Renal pelvis (tissue), 4 donors: ENCODE measurements around the gene NEDD4L. TPM values are rescaled to one million over a fixed set of nuclear protein-coding genes. Genes with fewer than 3 reads are reported as not detected.

Experiments
- DNase-seq: peaks from one replicate; pipeline ENCODE4 v3.0.0-alpha.2; 2013
- polyA plus RNA-seq, 3 donors: library from polyadenylated mRNA; unstranded; fragments of 120-200 nt; gene quantifications; one replicate each; pipeline ENCODE4 v1.2.1, GENCODE V29; 2013; ENCODE audit not compliant: insufficient read length in 3 of 3

The NEDD4L gene
- polyA plus RNA-seq, 3 donors: 103 to 179 (median 152) TPM

DNA sequence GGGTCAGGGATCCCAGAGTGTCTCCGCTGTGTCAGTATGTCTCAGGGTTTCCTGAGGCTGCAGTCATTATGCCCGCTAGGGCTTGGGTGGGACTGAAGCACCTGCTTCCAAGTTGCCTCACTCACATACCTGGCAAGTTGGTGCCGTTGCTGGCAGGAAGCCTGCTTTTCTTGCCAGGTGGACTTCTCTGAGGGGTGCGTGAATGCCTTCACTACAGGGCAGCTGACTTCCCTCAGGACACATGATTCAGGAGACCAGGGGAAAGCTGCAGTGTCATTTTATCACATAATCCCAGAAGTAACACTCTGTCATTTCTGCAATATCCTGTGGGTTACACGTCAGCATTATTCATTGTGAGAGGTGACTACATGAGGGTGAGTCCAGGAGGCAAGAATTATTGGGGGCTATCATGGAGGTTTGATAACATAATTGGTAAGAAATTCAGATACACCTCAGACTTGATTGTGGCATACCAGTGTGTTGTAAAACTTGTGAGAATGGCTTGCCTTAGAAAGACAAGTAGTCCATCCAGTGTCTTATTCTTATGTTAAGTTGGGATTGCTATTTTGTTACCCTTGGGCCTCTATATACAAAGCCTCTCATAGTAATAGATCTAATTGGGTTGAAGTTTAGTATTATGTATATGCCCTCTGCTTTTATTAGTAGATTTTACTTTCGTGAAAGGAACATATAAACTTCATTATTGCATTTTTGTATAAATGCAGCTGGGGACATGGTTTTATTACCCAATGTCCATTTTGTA, 44.1 kb downstream of the NEDD4L start:
- no peak for DNase-seq

- no peak for DNase-seq
Observed at GRCh38 chr18:58088691-58089065, 44.7 kb downstream of the NEDD4L start.

DNA sequence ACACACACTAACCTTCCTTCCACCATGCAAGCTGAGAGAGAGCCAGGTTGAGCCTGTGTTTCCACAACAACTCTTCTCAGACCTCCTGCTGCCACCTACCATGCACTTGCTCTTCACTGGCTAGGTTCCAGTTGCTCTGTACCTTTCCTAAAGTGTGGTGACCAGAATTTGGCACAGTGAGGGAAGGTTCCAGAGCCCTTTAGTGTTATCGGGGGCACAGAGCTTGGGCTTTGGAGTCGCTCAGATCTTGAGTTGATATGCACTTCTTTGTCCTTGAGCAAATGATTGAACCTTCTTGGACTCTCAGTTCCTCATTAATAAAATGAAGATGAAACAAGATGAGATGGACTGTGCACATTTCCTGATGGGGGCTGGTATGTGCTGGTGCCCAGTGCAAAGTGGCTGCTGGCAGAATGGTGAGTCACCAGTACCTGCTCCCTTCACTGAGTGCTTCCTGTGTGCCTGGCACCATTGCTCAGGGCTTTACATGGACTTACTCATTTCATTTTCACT, 47.1 kb downstream of the NEDD4L start:
- DNase-seq: no peak

DNA sequence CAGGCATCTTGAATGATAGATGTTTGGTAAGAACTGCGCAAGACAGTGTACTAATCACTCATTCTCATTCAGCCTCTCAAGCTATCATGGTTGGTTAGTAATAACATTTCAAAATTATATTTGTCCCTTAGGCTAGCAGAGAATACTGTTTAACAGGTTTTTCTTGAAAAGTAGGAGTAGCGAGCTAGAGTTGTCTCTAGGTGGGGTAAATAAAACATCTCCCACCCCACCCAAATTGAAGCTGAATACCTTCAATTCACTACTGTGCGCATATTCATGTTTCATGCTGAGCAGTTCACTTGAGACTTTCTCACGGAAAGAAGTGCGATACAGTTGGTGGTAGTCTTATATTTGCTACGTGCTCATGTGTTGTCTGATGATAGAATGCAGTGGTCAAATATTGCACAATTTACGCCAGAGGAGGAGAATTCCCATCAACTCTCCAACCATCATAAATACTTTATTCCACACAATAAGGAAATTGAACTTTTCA, 49.3 kb downstream of the NEDD4L start:
- no peak for DNase-seq

DNA sequence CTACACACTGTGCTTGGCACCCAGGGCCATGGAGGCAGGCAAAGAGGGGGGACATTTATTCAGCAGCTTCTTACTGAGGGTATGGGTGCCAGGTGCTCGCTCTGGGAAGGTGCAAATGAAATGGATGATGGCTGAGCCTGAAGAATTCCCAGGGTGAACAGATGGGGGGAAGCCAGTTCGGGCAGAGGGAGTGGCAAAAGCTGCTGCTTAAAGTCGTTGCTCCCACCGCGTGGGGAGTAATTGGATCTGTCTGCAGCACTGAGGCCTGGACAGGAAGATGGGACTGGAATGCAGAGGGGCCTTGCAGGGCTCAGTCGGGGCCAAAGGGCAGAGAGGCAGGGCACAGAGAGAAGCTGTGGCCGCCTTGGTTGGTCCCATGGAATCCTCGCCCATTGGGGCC, 51.2 kb downstream of the NEDD4L start:
- DNase-seq: no peak

DNA sequence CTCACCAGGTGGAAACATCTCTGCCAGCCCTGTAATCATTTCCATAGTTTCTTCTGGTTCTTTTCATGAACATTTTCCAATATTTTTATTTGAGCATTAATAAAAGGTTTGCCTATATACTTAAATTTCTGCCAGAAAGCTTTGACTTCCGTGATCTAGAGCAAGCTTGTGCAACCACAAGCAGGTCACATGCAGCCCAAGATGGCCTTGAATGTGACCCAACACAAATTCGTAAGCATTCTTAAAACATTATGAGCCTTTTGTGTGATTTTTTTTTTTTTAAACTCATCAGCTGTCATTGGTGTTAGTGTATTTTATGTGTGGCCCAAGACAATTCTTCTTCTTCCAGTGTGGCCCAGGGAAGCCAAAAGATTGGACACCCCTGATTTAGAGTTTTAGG, 51.6 kb downstream of the NEDD4L start:
- DNase-seq: no peak

- DNase-seq: no peak
Observed at GRCh38 chr18:58096658-58097057, 52.6 kb downstream of the NEDD4L start.

- no peak for DNase-seq
Observed at GRCh38 chr18:58097121-58097906, 53.3 kb downstream of the NEDD4L start.

DNA sequence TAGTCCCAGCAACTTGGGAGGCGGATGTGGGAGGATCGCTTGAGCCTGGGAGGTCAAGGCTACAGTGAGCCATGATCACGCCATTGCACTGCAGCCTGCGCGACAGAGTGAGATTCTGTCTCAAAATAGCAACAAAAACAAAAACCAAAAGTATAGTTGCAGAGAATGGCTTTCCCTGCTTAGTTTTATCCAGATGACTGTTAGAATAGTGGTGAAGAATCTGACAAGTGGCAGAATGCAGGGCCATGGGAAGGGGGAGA, 53.8 kb downstream of the NEDD4L start:
- no peak for DNase-seq

DNA sequence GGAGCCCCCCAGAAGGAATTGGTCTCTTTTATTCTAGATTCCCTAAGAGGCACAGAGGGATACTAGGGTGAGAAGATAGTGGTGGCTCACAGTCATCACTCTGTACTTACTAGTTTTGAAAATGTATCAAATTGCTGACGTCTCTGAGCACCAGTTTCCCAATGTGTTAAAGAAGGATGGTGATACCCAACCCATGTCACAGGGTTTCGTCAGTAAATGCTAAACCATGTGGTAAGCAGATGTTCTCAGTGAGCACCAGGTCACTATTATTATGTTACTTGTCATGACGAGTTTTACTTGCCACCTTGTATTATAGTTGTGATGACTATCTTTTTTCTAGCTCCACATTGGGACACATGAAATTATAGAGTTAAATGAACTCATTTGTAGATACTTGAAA, 54.7 kb downstream of the NEDD4L start:
- DNase-seq: no peak

- DNase-seq: no peak
Observed at GRCh38 chr18:58100154-58100553, 56.1 kb downstream of the NEDD4L start.

- DNase-seq: no peak
Observed at GRCh38 chr18:58101291-58101794, 57.3 kb downstream of the NEDD4L start.

DNA sequence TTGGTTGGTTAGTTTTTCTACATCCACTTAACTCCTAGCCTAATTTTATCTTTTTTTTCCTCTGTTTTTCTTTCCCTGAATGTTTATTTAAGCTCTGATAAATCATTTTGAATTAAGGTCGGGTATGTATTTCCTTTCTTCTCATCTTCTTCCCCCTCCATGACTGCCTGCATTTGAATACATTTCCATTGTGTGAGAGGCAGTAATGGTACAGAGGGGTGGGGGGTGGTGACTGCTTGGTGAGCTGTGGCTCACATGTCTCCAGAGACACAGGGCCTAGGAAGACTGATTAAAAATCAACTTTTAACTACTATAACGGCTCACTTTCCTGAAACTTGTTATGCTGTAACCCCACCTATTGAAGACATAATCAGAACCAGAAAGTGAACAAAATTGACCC, 58.0 kb downstream of the NEDD4L start:
- DNase-seq: no peak

DNA sequence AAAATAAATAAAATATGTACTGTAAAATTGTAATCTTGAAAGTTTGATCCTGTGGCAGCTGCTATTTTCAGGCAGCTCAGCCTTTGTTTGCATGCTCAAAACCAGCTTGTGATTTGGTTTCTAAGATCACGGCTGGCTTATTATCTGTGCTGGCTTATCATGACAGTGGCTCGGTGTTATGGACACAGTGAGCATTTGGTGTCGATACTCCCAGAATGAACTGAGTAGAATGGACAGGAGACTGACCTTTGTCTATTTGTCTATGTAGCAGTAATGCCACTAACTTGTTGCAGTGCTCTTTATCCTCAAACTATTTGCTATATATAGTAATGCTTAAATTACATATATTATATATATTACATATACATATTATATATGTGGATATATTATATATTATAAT, 58.8 kb downstream of the NEDD4L start:
- DNase-seq: no peak

GRCh38 chr18:58103339-58103985, 59.4 kb downstream of the NEDD4L start:
- no peak for DNase-seq

DNA sequence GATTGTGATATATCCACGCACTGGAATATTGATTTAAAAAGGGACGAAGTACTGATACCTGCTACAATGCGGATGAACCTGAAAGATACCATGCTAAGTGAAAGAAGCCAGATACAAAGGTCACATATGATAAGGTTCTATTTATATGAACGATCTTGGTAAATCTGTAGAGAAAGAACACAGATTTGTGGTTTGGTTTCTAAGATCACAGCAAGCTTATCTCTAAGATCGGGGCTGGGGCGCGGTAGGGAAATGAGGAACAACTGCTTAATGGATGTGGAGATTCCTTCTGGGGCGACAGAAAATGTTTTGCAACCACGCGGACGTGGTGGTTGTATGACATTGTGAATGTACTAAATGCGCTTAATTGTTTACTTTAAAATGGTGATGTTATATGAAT, 60.1 kb downstream of the NEDD4L start:
- no peak for DNase-seq

- DNase-seq: no peak
Observed at GRCh38 chr18:58105206-58105887, 61.3 kb downstream of the NEDD4L start.

DNA sequence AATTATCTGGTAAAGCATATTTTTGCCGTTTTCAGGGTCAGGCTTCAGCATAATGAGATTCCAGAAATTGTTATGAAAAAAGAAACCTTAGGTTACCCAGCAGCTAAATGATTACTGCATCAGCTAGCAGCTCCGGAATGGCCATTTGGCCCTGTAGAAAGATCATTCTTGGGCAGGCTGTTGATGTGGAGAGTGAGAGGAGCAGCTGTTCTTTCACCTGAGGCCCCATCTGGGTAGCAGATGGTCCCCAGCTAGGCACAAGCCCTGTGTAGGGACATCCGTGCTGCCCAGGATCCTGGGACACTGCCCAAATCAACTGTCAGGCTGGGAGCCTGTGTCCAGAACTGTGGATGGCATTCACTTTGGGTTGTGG, 61.8 kb downstream of the NEDD4L start:
- no peak for DNase-seq

DNA sequence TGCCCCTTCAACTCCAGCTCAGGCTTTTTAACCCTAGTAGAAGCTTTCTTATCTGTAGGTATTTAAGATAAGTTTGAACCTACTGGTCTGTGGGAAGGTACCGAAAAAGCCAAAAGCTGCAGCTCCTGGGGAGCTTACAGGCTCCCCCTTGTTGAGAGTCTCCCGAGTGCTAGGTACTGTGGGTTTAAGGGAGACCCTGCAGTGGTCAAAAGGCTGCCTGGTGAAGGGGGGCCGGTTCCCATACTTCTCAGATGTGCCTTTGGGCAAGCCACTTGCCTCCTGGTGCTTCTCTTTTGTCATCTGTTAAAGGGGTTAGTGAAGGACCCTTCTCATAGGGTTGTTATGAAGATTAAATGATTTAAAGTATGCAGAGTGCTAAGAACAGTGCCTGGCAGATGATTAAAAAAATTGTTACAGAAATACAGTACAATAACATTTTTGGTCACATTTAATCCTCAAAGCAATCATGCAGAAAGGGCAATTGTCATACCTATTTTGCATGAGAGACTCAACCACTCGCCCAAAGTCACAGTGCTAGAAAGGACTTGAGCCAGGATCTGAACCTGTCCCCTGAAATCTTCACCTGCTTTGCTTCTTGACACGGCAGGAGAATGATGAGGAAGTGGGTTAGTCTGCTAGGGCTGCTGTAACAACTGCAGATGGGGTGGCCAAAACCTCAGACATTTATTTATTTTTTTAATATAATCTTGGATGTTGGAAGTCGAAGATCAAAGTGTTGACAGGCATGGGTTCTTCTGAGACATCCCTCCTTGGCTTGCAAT, 62.5 kb downstream of the NEDD4L start:
- no peak for DNase-seq

DNA sequence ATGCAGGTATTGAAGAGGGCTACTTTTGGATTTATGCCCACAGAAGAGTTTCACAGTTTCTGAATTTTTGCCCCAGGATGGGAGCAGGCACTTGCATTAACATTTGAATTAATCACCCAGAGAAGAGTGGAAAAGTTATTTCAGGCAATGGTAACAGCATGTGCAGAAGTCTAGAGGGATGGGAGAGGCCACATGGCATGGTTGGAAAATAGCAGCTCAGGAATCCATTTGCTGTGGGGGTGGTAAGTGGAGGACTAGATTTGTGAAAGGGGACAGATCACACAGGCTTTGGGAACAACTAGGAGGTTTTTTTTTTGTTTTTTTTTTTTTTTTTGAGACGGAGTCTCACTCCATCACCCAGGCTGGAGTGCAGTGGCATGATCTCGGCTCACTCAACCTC, 65.2 kb downstream of the NEDD4L start:
- no peak for DNase-seq

DNA sequence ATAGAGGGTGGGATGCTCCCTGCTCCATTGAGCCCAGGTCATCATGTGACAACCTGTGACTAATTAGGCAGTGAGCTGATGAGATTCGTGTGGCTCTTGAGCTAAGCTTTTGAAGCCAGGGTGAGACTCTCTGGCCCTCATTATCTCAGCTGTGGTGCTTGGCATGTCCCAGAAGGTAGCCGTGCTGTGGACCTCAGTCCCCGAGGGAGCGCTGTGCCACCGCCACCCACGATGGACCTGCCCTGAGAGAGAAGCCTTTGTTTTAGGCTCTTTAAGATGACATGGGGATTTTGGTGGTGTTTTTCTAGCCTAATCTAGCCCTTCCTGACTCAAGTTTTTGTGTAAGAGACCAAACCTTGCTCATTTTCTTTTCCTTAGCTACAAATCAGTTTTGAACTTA, 66.4 kb downstream of the NEDD4L start:
- no peak for DNase-seq
